Natural killer cell (primary cell): ENCODE results near the gene OR5K1. TPM values are rescaled to one million over a fixed set of nuclear protein-coding genes. Genes with fewer than 3 reads are reported as not detected.

Source experiments
- ATAC-seq, 3 donors: fragments of 150-1000 bp in 2 of 3; fragments of 200-7000 bp in 1 of 3; cut with Tn5 transposase; 1 replicate in 1 of 3; 2 replicates in 2 of 3; pipeline ENCODE4 v1.10.0; 2021; ENCODE audit warnings: mild to moderate bottlenecking in 2 of 3, moderate library complexity in 2 of 3
- DNase-seq, 2 donors: peaks; one replicate each; pipeline versions ENCODE4 v3.0.0 to v3.0.0-alpha.2; 2013 to 2021; ENCODE audit warnings: mixed read lengths in 1 of 2
- H3K27ac ChIP-seq: one replicate; pipeline ENCODE4 v1.5.1; 2013; ENCODE audit warnings: mild to moderate bottlenecking, low read length
- H3K27me3 ChIP-seq: one replicate; pipeline ENCODE4 v1.6.1; 2013; ENCODE audit warnings: low read length; ENCODE audit not compliant: control insufficient read depth, insufficient read depth
- H3K36me3 ChIP-seq: one replicate; pipeline ENCODE4 v1.6.1; 2013; ENCODE audit warnings: low read length; ENCODE audit not compliant: control insufficient read depth, insufficient read depth
- H3K4me1 ChIP-seq: one replicate; pipeline ENCODE4 v1.6.1; 2013; ENCODE audit warnings: low read length; ENCODE audit not compliant: control insufficient read depth, insufficient read depth
- H3K4me3 ChIP-seq: one replicate; pipeline ENCODE4 v1.5.1; 2013; ENCODE audit warnings: low read length
- H3K9me3 ChIP-seq: one replicate; pipeline ENCODE4 v1.6.1; 2013; ENCODE audit warnings: low read length; ENCODE audit not compliant: control insufficient read depth, insufficient read depth
- H3K27ac Mint-ChIP-seq, 2 donors: one replicate each; pipeline ENCODE4 v1.8.0; 2022; ENCODE audit warnings: mild to moderate bottlenecking in 2 of 2, mixed read lengths in 2 of 2, moderate library complexity in 1 of 2
- H3K27me3 Mint-ChIP-seq, 2 donors: one replicate each; pipeline ENCODE4 v1.8.0; 2022; ENCODE audit warnings: low read depth in 2 of 2, mixed read lengths in 2 of 2
- H3K36me3 Mint-ChIP-seq: one replicate; pipeline ENCODE4 v1.8.0; 2022; ENCODE audit warnings: mixed read lengths
- H3K4me1 Mint-ChIP-seq, 2 donors: one replicate each; pipeline ENCODE4 v1.8.0; 2022; ENCODE audit warnings: mixed read lengths in 2 of 2
- H3K4me3 Mint-ChIP-seq: one replicate; pipeline ENCODE4 v1.8.0; 2022; ENCODE audit warnings: mild to moderate bottlenecking, moderate library complexity, mixed read lengths
- H3K9me3 Mint-ChIP-seq, 2 donors: one replicate each; pipeline ENCODE4 v1.8.0; 2022; ENCODE audit warnings: mixed read lengths in 2 of 2
- WGBS: methylation state at CpG from one replicate; pipeline ENCODE4 v1.1.7; 2013; ENCODE audit warnings: missing lambda C conversion rate; ENCODE audit not compliant: insufficient coverage; 5-methylcytosine and 5-hydroxymethylcytosine counted together
- intact Hi-C: fragments of 100-400 bp; cut with micrococcal nuclease; formaldehyde crosslinking; loops from one replicate; pipeline ENCODE4 v1.14.2; 2022
- total RNA-seq, 4 donors: library from RNA; stranded (reverse); fragments of 120-200 nt in 1 of 4; gene quantifications; one replicate each; pipeline versions ENCODE4 v1.2.3 to v1.2.4, GENCODE V29; 2013 to 2022
- TF ChIP-seq, protein P1 (sequence below): fragments of 200-600 bp; IDR thresholded peaks from one replicate; pipeline ENCODE4 v1.8.0; 2022; ENCODE audit warnings: antibody characterized with exemption

Gene OR5K1
- total RNA-seq = not detected
- total RNA-seq (2013) = not detected

GRCh38 chr3:98462901-98463300 lies at the start of gene OR5K1:
TSS of gene OR5K1 (plus strand) at chr3:98463201. CDS start at chr3:98469577, 6,376 bp downstream.
- no peak for DNase-seq

GRCh38 chr3:98432575-98432974 lies 30.4 kb upstream of the OR5K1 start:
- no peaks in the 10 kb centered on the region for H3K4me1 Mint-ChIP-seq
- peaks cover 16% of the 10 kb centered on the region for H3K36me3 Mint-ChIP-seq
- H3K27ac ChIP-seq = no peak overlapping the region
- peaks cover 14% of the 10 kb centered on the region for H3K9me3 ChIP-seq
- H3K27me3 ChIP-seq = no peaks in the 10 kb centered on the region
- H3K4me3 Mint-ChIP-seq = no peak overlapping the region
- DNase-seq (no peak), ATAC-seq (no peak)
- H3K27me3 Mint-ChIP-seq = no peaks in the 10 kb centered on the region
- peaks cover 10 to 20% of the 10 kb centered on the region in 2 donors for H3K9me3 Mint-ChIP-seq
- H3K4me3 ChIP-seq = no peak overlapping the region
- TF ChIP-seq, protein P1, sequence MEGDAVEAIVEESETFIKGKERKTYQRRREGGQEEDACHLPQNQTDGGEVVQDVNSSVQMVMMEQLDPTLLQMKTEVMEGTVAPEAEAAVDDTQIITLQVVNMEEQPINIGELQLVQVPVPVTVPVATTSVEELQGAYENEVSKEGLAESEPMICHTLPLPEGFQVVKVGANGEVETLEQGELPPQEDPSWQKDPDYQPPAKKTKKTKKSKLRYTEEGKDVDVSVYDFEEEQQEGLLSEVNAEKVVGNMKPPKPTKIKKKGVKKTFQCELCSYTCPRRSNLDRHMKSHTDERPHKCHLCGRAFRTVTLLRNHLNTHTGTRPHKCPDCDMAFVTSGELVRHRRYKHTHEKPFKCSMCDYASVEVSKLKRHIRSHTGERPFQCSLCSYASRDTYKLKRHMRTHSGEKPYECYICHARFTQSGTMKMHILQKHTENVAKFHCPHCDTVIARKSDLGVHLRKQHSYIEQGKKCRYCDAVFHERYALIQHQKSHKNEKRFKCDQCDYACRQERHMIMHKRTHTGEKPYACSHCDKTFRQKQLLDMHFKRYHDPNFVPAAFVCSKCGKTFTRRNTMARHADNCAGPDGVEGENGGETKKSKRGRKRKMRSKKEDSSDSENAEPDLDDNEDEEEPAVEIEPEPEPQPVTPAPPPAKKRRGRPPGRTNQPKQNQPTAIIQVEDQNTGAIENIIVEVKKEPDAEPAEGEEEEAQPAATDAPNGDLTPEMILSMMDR = no peak
- H3K36me3 ChIP-seq = no peaks in the 10 kb centered on the region
- H3K4me1 ChIP-seq = no peaks in the 10 kb centered on the region
- intact Hi-C loops = no loop called here
- no peak overlapping the region for H3K27ac Mint-ChIP-seq

More at GRCh38 chr3:98462901-98463300, at the start of gene OR5K1:
- Mint-ChIP-seq H3K27me3 (no peaks in the 10 kb centered on the region), H3K9me3 (peaks cover 0 to 4% of the 10 kb centered on the region in 2 donors), H3K36me3 (no peaks in the 10 kb centered on the region), H3K4me3 (no peak within 1 kb of the TSS), H3K4me1 (peaks cover 0 to 5% of the 10 kb centered on the region in 2 donors), H3K27ac (no peak within 1 kb of the TSS)
- Histone ChIP-seq H3K9me3 (no peaks in the 10 kb centered on the region), H3K27ac (no peak within 1 kb of the TSS), H3K4me1 (no peaks in the 10 kb centered on the region), H3K36me3 (no peaks in the 10 kb centered on the region), H3K4me3 (no peak within 1 kb of the TSS), H3K27me3 (no peaks in the 10 kb centered on the region)
- ATAC-seq = no peak
- TF ChIP-seq, protein P1 = no peak
- intact Hi-C loops = no loop called here
- no CpG with 5 or more reads among the region's 1 CpG for WGBS

DNA sequence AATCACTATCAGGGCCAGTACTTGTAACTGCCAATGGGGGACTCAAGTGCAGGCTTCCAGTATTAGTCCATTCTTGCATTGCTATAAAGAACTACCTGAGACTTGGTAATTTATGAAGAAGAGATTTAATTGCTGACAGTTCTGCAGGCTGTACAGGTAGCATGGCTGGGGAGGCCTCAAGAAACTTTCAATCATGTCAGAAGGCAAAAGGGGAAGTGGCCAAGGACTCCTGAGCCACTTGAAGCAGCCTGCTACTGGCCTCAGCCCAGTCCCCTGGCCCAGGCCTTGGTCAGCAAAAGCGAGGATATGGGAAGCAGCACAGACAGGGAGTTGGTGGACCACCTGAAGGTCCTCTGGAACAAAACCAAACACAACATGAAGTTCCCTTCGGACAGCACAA lies 29.2 kb upstream of the OR5K1 start:
- no peak for ATAC-seq
- no peak overlapping the region for H3K27ac Mint-ChIP-seq
- no peaks in the 10 kb centered on the region for H3K27me3 Mint-ChIP-seq
- H3K4me3 Mint-ChIP-seq = no peak overlapping the region
- intact Hi-C loops = no loop called here
- H3K36me3 ChIP-seq = no peaks in the 10 kb centered on the region
- H3K27ac ChIP-seq = no peak overlapping the region
- H3K9me3 ChIP-seq = peaks cover 4% of the 10 kb centered on the region
- DNase-seq = no peak
- H3K4me1 ChIP-seq = no peaks in the 10 kb centered on the region
- TF ChIP-seq, protein P1 = no peak
- 23% methylated on average over 2 of the region's 2 CpGs for WGBS
- no peaks in the 10 kb centered on the region for H3K27me3 ChIP-seq
- H3K4me1 Mint-ChIP-seq = no peaks in the 10 kb centered on the region
- no peak overlapping the region for H3K4me3 ChIP-seq
- peaks cover 10 to 20% of the 10 kb centered on the region in 2 donors for H3K9me3 Mint-ChIP-seq
- peaks cover 16% of the 10 kb centered on the region for H3K36me3 Mint-ChIP-seq

DNA sequence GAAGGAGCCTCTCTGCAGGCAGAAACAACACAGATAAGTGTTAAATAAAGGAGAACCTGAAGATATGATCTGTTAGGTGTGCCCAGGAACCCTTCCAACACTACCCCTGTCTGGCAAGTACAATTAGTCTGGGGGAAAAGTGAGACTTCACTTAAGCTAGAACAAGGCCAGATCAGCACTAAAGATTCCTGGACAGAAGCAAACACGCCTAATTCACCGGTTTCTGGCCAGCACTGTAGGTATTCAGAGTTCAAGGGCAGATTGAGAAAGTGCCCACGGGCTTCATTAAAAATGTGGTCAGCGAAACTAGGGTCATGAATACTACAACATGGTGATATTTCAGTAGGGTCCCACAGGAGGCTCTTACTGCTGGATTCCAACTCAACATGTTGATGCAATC lies 28.6 kb upstream of the OR5K1 start:
- Histone ChIP-seq H3K4me1 (no peaks in the 10 kb centered on the region), H3K9me3 (no peaks in the 10 kb centered on the region), H3K4me3 (no peak overlapping the region), H3K27me3 (no peaks in the 10 kb centered on the region), H3K27ac (no peak overlapping the region), H3K36me3 (no peaks in the 10 kb centered on the region)
- H3K27ac Mint-ChIP-seq = no peak overlapping the region
- TF ChIP-seq, protein P1 = no peak
- peaks cover 6 to 13% of the 10 kb centered on the region in 2 donors for H3K9me3 Mint-ChIP-seq
- no peak overlapping the region for H3K4me3 Mint-ChIP-seq
- DNase-seq (no peak), ATAC-seq (no peak)
- H3K27me3 Mint-ChIP-seq = no peaks in the 10 kb centered on the region
- intact Hi-C loops = no loop called here
- no peaks in the 10 kb centered on the region for H3K4me1 Mint-ChIP-seq
- peaks cover 13% of the 10 kb centered on the region for H3K36me3 Mint-ChIP-seq
- WGBS = 82% methylated on average over 4 of the region's 4 CpGs
